Stimulated activated CD4-positive, alpha-beta T cell treated with anti-CD3 and anti-CD28 coated beads, Interleukin-15, amount 100 ng/mL, for 1 hour (primary cell): ENCODE data around the gene PRDM16.

Experiments
- DNase-seq, 2 donors: peaks; one replicate each; pipeline ENCODE4 v3.0.0-alpha.2; 2020; ENCODE audit warnings: low read depth in 1 of 2, low spot score in 1 of 2

PRDM16 gene

DNA sequence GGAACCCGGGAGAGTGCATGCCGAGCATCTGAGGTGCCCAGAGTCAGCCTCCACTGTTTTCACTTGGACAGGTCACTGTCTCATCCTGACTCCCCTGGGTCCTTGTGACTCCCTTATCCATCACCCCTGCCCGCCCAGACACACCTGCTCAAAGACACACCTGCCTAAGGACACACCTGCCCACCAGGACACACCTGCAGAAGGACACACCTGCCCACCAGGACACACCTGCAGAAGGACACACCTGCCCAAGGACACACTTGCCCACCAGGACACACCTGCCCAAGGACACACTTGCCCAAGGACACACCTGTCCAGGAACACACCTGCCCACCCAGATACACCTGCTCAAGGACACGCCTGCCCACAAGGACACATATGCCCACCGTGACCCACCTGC is 314.7 kb downstream of the PRDM16 start:
- no peak for DNase-seq

DNA sequence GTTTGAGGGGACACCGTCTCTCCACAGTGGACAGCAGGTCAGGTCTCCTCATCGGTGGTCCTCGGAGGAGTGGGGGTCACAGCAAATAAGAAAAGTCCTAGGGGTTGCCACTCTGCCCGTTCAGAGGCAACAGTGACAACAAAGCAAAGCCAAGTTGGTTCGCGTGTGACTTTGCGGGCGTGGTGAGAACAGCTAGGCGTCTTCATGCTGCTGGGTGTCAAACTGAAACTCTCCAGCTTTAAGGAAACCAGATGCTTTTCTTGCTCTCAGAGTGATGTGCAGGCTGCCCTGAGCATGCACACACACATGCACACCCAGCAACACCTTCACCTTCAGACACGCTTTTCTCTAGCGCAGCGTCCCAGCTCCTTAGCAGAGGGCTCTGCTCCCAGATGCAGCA is 315.4 kb downstream of the PRDM16 start:
- DNase-seq, result no peak

DNA sequence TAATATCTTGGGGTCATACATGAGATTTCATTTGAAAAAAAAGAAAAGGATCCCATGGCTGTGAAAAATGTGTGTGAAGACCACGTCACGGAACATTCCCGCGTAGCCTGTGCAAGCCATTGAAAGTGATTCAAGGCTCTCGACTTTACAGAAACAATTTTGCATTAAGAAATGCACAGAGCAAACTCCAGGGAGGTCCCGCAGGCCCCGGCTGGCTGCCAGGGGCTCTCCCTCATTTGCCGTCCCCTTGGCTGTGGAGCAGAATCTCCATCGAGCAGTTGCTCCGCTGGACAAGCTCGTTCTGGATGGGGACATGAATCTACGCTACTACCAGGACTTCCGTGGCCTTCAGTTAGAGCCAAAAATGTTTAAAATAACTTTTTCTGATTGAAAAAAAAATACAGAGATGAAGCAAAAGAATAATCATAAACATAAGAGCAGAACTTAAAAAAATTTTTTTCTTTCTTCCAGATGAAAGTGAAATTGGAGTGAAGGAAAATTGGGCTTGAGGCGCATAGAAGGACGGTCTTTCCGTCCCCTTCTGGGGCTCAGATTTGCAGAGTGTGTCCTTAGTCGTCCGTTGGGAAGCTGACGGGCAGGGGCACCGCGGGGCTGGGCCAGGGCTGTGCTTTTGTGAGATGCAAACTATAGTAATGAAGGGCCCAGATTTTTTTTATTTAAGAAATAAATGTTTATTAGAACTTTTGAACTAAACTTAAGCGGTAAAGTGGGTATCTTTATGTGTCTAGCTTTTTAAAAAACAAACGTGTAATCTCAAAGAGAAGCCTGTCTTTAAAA is 317.4 kb downstream of the PRDM16 start:
- DNase-seq, result no peak

DNA sequence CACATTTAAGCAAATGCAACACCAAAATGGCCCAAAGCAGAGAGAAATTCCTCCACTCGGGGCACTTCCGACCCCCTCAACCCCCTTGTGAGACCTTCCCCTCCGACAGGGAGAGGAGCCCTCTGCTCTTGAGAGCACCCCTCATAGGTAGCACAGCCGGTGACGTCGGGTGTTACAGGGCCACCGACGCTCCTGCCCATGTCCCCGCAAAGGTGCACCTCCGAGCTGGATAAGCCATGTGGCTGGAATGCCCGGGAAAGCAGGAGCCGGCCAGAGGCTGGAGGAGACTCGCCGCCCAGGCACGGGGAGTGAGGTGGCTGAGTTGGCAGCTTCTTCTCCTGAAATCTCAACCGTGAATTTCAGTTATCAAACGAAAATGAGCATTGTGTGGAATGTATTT is 318.4 kb downstream of the PRDM16 start:
- no peak for DNase-seq

DNA sequence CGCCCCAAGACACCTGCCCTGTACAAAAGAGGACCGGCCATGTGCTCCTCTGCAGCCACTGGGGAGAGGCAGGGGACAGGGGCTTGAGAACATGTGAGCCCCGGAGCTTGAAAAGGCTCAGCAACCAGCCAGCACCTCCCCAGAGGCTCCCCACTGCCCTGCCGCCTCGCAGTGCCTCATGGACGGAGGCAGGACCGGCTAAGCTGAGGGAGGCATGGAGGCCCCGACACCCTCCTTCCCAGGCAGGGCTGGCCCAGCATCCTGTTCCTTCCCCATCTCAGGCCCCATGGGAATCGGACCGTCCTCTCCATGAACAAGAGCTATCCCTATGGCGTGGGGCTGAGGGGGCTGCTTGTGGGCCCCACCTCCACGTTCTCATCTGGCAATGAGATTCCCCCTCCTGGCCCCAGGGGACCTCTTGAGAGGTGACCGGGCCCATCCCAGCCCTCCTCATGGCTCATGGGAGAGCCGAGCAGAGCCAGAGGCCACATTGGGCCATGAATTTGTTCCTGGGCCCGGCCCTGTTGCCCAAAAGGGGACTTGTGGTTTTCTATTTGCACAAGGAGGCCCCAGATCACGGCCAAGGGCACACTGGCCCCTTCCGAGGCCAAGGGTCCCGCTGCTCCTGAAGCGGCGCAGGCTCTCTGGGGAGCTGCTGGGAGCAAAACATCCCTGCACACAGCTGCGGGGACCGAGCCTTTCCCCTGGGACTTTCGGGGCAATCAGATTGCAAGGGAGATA is 320.3 kb downstream of the PRDM16 start:
- no peak for DNase-seq

DNA sequence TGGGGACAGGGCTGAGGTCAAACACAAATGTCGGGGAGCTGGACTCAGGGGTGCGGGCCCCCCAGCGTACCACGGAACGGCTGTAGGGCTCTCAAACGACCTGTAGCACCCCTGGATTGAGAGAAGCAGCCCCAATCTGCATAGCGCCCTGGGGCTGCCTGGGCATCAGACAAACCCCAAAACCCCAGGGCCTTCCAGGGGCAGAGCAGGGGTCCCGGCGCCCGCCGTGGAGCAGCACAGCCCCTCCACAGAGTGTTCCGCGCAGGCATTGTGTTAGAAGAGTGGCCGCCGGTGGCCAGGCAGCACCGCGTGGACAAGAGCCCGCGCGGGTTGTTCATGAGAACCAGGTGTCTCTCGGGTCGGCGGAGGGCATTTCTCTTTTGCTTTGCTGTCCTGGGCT is 321.3 kb downstream of the PRDM16 start:
- no peak for DNase-seq

DNA sequence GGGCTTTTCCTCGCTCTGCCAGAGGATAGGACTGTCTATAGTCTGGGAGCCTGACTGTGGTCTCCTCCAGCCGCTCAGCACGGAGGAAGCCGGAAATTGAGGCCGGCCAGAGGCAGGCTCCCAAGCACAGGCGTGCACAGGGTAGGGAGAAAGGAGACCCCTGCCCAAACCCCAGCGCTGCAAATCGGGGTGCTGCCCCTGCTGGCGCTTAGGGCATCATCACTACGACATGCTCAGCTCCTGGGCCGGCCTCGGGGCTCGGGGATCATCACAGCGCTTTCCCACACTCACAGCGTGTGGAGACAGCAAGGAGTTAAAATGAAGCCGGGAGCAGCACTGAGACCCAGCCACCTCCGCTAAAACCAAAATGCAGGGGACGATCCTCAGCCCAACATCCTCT is 322.7 kb downstream of the PRDM16 start:
- DNase-seq, result no peak

DNA sequence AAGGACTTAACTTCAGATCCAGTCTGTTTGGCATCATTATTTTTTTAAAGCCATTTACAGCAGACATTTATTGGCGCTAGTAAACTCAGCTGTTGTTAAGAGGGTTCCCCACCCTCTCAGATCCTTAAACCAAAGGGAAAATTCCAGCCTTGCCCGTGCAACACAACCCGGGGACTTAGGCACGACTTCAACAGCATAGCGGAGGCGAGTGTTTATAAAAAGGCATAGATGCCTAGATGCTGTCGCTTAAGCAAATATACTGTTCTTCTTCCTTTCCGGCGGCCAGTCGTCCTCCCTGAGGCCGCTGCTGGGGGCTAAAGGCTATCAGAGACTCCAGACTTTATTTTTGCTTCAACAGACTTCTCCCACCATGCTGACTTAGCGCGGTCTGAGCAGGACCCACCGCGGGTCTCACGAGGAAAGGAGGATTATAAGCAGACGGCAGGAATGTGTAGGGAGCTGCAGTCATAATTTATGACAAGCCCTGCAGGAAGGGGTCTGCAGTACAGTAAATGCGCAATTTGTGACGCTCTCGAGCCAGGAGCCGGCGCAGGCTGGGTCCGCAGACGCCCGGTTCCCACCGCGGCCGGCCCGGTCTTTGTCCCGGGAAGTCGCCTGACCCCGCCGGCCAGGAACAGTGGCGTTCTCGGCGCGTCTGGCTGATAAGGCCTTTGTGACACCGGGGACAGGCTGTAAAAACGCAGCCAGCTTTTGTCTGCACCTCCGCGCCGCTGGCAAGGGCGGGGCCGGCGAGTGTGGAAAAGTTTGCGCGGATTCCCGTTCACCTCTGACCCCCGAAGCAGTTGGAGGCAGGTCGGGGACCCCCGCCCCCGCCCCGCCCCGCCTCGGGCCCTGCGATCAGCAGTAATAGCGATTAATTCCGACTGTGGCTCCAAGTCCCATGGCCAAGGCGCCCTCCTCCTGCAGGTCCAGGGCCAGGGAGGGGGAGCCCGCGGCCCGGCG is 324.3 kb downstream of the PRDM16 start:
- no peak for DNase-seq

DNA sequence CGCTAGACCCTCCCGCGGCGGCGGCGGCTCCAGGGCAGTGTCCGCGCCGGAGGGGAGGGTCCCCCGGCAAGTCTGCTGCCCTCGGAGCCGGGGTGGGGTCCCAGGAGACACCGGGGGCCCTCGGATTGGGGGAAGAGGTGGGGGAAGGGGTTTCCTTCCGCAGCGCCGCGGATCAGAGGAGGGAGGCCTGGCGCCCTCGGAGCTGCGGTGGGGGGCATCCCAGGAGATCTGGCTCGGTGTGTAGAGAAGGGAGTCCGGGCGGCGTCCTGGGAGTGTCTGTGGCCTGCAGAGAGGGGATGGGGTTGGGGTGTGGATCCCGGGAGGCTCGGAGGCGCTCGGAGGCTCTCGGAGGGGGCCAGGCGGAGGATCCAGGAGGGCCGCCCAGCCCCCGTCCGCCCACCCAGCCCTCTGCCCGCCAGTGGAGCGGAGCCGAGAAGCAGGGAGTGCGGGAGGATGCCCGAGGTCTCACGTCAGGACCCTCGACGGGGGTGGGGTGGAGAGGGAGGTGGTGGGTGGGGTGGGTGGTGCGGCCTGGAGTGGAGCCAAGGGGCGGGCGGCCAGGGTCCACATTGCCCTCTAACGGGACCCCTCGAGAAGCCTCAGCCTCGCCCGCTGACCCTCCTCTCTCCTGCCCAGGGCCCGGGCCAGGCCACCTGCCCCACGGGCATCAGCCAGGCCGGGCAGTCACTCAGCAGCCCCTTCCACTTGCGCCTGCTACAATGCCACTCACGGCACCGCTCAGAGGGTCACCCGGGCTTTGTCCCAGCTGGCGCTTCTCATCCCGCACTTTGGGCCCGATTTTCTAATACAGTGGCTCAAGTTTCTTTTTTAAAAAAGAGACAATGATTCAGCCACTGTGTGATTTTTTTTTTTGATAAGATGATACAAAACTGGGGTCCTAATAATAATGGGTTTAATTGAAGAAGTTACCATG is 325.3 kb downstream of the PRDM16 start:
- DNase-seq, result no peak

DNA sequence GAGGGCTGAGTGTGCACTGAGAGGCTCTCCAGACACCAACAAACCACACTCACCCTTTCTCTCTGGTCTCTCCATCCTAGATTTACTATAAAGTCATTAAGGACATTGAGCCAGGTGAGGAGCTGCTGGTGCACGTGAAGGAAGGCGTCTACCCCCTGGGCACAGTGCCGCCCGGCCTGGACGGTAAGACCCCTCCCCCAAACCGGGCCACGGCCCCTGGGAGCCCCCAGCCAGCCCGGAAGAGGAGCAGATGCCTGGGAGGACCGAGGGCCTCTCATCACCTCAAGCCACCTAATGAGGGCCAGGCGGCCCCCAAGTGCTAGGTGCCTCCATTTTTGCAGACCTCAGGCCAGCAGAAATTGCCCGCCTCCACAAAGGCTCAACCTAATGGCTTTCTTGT is 327.4 kb downstream of the PRDM16 start:
- no peak for DNase-seq

DNA sequence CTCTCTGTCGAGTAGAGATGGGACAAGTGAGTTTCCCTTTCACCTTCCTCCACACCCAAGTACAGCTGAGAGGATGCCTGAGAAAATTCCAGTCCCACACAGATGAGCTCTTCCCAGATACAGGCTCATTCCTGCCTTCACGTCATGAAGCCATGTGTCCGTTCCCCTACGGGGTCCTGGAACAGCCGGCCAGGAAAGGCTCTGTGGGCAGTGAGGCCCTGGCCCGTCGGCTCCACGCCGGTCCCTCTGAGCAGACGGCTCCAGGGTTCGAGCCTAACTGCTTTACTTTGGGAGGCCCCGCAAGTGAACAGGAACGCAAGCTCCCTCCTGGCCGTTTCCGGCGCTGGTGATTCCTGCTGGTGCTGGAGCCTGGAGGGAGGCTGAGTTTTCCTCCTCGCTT is 328.3 kb downstream of the PRDM16 start:
- DNase-seq, result no peak

DNA sequence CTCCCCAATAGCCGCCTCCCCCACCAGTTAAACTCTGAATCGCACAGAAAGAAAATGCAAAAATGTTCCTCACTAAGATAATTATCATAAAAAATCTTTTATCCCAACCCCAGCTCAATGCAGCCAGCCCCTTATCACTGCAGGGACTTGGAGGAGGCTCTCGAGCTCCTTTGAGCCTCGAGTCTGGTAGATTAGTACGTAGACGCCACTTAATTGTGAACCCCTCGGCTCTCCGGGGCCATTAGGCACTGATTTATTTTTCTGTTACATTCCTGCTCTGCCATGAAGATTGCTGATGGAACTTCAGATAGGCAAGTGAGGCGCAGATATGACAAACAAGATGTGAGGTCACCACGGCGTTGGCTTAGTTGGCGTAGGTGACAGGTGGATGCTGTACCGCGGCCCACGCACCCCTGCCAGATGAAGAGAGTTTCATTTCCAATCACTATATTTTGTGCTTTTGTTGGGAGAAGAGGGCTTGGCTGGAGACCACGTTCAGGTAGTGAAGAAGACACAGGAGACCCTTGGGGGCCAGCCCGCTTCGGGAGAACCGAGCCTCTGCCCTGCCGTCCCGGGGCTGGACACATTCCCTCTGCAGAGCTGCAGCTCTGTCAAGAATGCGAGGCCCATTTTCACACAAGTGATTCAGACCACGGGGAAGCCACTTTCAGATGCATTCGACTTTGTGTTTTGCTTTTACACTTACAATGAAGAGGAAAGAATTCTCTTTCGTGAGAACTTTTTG is 329.6 kb downstream of the PRDM16 start:
- no peak for DNase-seq

DNA sequence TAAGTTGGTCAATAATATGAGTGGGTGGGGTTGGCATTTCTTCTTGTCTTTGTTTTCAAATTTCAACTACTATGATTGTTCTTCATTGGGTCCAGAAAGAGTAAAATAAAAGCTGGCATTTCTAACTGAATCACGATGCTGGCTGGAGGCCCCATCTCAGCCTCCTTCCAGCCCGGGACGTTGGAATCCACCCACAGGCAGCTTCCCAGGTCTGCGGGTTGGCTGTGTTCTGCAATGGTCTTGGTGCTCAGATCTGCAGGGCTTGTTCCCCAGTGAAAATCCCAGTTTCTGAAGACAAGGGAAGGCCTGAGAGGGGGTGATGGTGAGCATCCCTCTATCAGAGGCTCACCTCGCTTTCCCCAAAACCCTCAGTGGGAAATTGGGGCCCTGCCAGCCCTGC is 330.7 kb downstream of the PRDM16 start:
- no peak for DNase-seq

DNA sequence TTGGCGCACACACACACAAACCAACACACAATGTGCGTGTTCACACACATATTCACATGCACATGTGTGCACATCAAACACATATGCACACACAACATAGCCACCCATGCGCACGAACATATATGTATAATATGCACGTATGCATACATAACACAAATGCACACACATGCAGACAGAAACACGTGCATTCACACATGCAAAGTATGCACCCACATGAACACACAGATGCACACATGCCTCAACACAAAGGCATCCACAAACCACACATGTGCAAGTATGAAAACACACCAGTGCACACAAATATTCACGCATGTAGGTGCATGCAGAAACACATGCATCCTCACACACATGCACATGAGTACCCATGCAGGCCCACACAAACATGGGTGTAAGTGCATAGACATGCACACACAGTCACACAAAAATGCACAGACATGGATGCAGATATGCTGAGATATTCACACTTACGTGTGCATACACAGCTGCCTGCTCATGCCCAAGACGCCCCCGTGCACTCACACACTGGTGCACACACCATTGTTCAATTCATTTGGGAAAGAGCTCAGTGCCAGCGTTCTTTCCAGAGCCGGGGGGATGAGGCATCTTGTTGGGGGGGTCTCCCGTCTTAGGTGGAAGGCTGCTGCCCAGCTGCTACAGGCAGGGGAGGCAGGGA is 332.7 kb downstream of the PRDM16 start:
- DNase-seq, result no peak

DNA sequence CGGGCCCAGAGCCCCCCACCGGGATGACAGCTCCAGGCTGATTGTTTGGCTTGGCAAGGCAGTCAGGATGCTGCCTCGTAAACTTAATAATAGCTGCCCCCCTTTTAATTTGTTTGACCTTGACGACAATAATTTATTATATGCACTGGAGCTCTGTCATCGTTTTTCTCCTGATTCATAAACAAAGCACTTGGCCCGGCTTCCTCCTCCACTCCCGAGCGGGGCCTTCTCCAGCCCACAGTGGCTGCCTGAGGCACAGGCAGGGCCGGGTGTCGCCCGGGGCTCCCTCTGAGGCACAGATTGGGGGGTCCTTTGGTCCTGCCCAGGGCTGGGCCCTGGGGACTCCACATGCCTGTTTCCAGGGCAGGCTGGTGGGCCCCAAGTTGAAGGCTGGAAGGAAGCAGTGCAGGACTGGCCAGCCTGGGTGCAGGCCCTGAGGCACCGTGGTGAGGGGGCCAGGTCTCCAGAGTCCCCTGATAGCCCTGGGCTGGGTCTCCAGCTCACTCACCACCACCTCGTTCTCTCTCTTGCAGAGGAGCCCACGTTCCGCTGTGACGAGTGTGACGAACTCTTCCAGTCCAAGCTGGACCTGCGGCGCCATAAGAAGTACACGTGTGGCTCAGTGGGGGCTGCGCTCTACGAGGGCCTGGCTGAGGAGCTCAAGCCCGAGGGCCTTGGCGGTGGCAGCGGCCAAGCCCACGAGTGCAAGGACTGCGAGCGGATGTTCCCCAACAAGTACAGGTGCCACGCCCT is 333.4 kb downstream of the PRDM16 start:
- no peak for DNase-seq

DNA sequence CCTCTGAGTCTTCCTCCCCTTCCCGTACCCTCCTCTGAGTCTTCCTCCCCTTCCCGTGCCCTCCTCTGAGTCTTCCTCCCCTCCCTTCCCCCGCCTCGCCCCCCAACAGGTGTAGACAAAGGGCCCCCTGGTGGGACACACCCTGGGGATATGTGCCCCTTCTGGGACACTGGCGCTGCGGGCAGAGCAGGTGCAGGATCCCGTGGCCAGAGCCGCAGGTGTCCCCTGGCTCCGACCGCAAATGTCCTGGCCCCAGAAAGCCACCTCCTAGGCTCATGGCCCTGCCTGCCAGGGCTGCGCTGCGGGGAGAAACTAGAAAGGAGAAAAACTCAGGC is 334.0 kb downstream of the PRDM16 start:
- DNase-seq, result no peak

DNA sequence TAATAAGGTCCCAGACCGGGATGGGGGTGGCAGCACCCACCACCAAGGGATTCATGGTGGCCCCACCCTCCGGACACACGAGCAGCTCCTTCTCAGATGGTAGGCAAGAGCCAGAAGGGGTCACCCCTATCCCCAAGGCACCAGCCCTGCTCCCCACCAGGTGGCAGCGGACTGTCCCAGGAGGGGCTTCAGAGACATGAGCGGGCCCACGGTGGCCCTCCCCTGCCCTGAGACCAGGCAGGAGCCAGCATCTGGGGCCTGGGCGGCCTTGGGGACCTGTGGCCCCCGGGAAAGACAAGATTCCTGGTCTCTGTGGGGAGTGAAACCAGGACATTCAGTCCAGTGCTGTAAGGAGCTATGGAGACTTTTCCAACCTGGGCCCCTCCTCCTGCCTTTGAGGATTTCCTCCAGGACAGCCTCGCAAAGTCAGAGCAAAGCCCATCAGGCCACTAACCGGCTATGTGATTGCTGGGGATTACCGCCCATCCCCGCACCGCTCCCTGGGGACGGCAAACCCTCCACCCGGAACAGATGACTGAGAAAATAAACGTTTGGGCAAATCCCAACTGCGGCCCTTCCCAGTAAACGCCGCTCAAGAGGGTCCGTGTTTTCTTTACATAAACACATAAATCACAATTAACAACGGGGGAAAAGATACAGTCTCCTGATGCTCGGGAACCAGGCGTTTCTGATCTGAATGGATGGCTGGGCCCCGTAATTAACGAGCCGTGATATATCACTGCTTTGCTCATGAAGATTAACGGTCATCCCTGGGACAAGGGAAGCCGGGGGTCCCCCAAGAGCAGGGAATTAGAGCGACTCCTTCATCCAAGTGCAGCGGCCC is 334.6 kb downstream of the PRDM16 start:
- no peak for DNase-seq

DNA sequence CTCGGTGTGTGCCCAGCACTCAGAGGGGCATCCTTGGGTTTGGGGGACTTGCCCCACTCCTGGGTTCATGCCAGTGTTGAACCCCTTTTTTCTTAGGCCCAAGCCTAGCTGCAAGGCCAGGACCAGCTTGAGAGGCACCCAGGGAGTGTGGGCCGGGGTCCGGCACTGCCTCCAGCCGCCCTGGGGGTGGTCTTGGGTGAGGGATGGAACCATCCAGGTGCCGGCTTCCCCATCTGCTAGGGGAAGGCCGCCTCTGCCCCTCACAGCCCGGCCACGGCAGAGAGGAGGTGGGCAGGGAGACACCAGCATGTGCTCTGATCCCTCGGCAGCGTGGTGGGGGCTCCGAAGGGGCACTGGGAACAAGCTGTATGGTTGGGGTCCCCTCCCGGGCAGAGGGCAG is 335.3 kb downstream of the PRDM16 start:
- no peak for DNase-seq
